Upper lobe of left lung (tissue), 6 donors: ENCODE results near the gene S1PR4. TPM values are rescaled to one million over a fixed set of nuclear protein-coding genes. Genes with fewer than 3 reads are reported as not detected.

Experiments
- ATAC-seq, 2 donors: fragments of 200-7000 bp; cut with Tn5 transposase; one replicate each; pipeline ENCODE4 v1.9.1; 2022; ENCODE audit warnings: mild to moderate bottlenecking in 2 of 2, moderate library complexity in 2 of 2; ENCODE audit not compliant: low FRiP score in 2 of 2
- DNase-seq, 2 donors: peaks; one replicate each; pipeline ENCODE4 v3.0.0-alpha.2; 2019 to 2020
- H3K27ac ChIP-seq, 4 donors: fragments of 200-600 bp; sonication (generic); one replicate each; pipeline ENCODE4 v1.5.1; 2016 to 2019
- H3K27me3 ChIP-seq, 4 donors: fragments of 200-600 bp; sonication (generic); one replicate each; pipeline ENCODE4 v1.5.1; 2017 to 2019
- H3K36me3 ChIP-seq, 4 donors: fragments of 200-600 bp; sonication (generic); one replicate each; pipeline ENCODE4 v1.5.1; 2016 to 2019
- H3K4me1 ChIP-seq, 4 donors: fragments of 200-600 bp; sonication (generic); one replicate each; pipeline ENCODE4 v1.5.1; 2018 to 2019
- H3K4me3 ChIP-seq, 4 donors: fragments of 200-600 bp; sonication (generic); one replicate each; pipeline ENCODE4 v1.5.1; 2017 to 2019; ENCODE audit warnings: mild to moderate bottlenecking in 2 of 4, moderate library complexity in 1 of 4
- H3K9me3 ChIP-seq, 4 donors: fragments of 200-600 bp; sonication (generic); one replicate each; pipeline ENCODE4 v1.5.1; 2018 to 2019
- CTCF ChIP-seq, 6 experiments: fragments of 450-650 bp in 4 of 6; fragments of 200-600 bp in 2 of 6; sonication (generic) in 2 of 6; IDR thresholded peaks; one replicate each; pipeline ENCODE4 v1.5.1; 2016 to 2019; ENCODE audit warnings: antibody characterized with exemption in 6 of 6
- EP300 ChIP-seq, 4 donors: sonication (generic); formaldehyde crosslinking; IDR thresholded peaks; one replicate each; pipeline ENCODE4 v1.5.1; 2017; ENCODE audit warnings: antibody characterized with exemption in 4 of 4, control low read depth in 2 of 4
- POLR2A ChIP-seq, 4 donors: fragments of 450-650 bp; IDR thresholded peaks; one replicate each; pipeline ENCODE4 v1.5.1; 2016 to 2017; ENCODE audit warnings: antibody characterized with exemption in 4 of 4, mild to moderate bottlenecking in 2 of 4
- POLR2AphosphoS5 ChIP-seq, 2 donors: sonication (generic); formaldehyde crosslinking; IDR thresholded peaks; one replicate each; pipeline ENCODE4 v1.5.1; 2017; ENCODE audit warnings: antibody characterized with exemption in 2 of 2
- WGBS, 2 donors: methylation state at CpG; one replicate each; pipeline ENCODE4 v1.1.5; 2017 to 2018; 5-methylcytosine and 5-hydroxymethylcytosine counted together
- total RNA-seq, 6 donors: library from RNA; depleted of rRNA in 4 of 6; stranded (reverse); fragments of >200 nt in 4 of 6; gene quantifications; one replicate each; pipeline versions ENCODE4 v1.1.0 to v1.2.1, GENCODE V29; 2016 to 2021
- donor health status: DM: no; HTN: no; CAD: no; lungs with moderate emphysema.
- donor health status: DM: no; HTN: yes; CAD: no; lungs with severe emphysema.

Gene S1PR4
- total RNA-seq, 6 donors from 2014 or later, result 19.1 to 41.6 (median 33.7) TPM

GRCh38 chr19:3186891-3187661 is 8.5 kb downstream of the S1PR4 start:
- no peak for ATAC-seq
- no peak for TF ChIP-seq CTCF (IDR thresholded peaks at IDR 0.05)
- no peak for TF ChIP-seq POLR2A (IDR thresholded peaks at IDR 0.05)
- Histone ChIP-seq H3K4me1 (peaks cover 30 to 47% (median 39%) of the 10 kb centered on the region in 4 donors), H3K4me3 (peak overlapping the region; percentile 80 to 98 (median 84)), H3K36me3 (peaks cover 0 to 9% (median 4%) of the 10 kb centered on the region in 4 donors), H3K27ac (peak overlapping the region in 3 of 4 donors; percentile 80 to 90 (median 82)), H3K27me3 (no peaks in the 10 kb centered on the region), H3K9me3 (no peaks in the 10 kb centered on the region)
- whole genome bisulfite sequencing, 2 donors, result 61 to 74% methylated on average over 23 of the region's 23 CpGs
- peak in 1 of 2 donors; percentile 28 for DNase-seq

- peak in 1 of 2 donors; percentile 67 for DNase-seq
- Histone ChIP-seq H3K4me3 (peak overlapping the region in 1 of 4 donors; percentile 80), H3K27me3 (no peaks in the 10 kb centered on the region), H3K27ac (peak overlapping the region in 3 of 4 donors; percentile 54 to 86 (median 78)), H3K9me3 (no peaks in the 10 kb centered on the region), H3K36me3 (peaks cover 0 to 15% (median 7%) of the 10 kb centered on the region in 4 donors), H3K4me1 (peaks cover 30 to 47% (median 39%) of the 10 kb centered on the region in 4 donors)
- ATAC-seq, result no peak
- TF ChIP-seq EP300 (IDR thresholded peaks at IDR 0.05), result no peak
- TF ChIP-seq POLR2A (IDR thresholded peaks at IDR 0.05), result no peak
- TF ChIP-seq CTCF (IDR thresholded peaks at IDR 0.05), result no peak
- TF ChIP-seq POLR2AphosphoS5 (IDR thresholded peaks at IDR 0.05), result no peak
- WGBS, 2 donors, result 83% methylated on average over 25 to 34 of the region's 36 CpGs
Observed at GRCh38 chr19:3187662-3188511, 9.3 kb downstream of the S1PR4 start.

GRCh38 chr19:3188627-3189596 is 10.3 kb downstream of the S1PR4 start:
- Histone ChIP-seq H3K4me1 (peaks cover 30 to 47% (median 39%) of the 10 kb centered on the region in 4 donors), H3K9me3 (no peaks in the 10 kb centered on the region), H3K36me3 (peaks cover 0 to 26% (median 12%) of the 10 kb centered on the region in 4 donors), H3K27me3 (no peaks in the 10 kb centered on the region), H3K27ac (peak overlapping the region; percentile 27 to 86 (median 66)), H3K4me3 (peak overlapping the region in 1 of 4 donors; percentile 14)
- 84 to 92% methylated on average over 25 to 29 of the region's 35 CpGs for WGBS, 2 donors
- TF ChIP-seq POLR2AphosphoS5 (IDR thresholded peaks at IDR 0.05) (peak in 1 of 2 donors; percentile 8), POLR2A (IDR thresholded peaks at IDR 0.05) (no peak), CTCF (IDR thresholded peaks at IDR 0.05) (no peak), EP300 (IDR thresholded peaks at IDR 0.05) (no peak)
- DNase-seq (peak; percentile 54 to 61), ATAC-seq (no peak)

GRCh38 chr19:3189702-3190469 is 11.3 kb downstream of the S1PR4 start:
- H3K9me3 ChIP-seq, result no peaks in the 10 kb centered on the region
- no peak overlapping the region for H3K4me3 ChIP-seq
- H3K36me3 ChIP-seq, result peaks cover 0 to 30% (median 13%) of the 10 kb centered on the region in 4 donors
- peak in 1 of 2 donors; percentile 85 for DNase-seq
- H3K27me3 ChIP-seq, result no peaks in the 10 kb centered on the region
- peaks cover 23 to 40% (median 34%) of the 10 kb centered on the region in 4 donors for H3K4me1 ChIP-seq
- WGBS, 2 donors, result 91 to 93% methylated on average over 23 to 28 of the region's 28 CpGs
- ATAC-seq, result no peak
- no peak for TF ChIP-seq EP300 (IDR thresholded peaks at IDR 0.05)
- TF ChIP-seq POLR2AphosphoS5 (IDR thresholded peaks at IDR 0.05), result no peak
- TF ChIP-seq CTCF (IDR thresholded peaks at IDR 0.05), result no peak
- no peak for TF ChIP-seq POLR2A (IDR thresholded peaks at IDR 0.05)
- peak overlapping the region in 3 of 4 donors; percentile 54 to 86 (median 78) for H3K27ac ChIP-seq
